Upper lobe of right lung (tissue), 1 donor: Measurements from ENCODE around the gene PMAIP1. TPM values are rescaled to one million over a fixed set of nuclear protein-coding genes. Genes with fewer than 3 reads are reported as not detected.
A peak's percentile ranks its signal among the peaks of the same experiment; 100 is the strongest.

Source experiments
- ATAC-seq: fragments of 200-7000 bp; cut with Tn5 transposase; one replicate; pipeline ENCODE4 v1.9.1; 2020; ENCODE audit warnings: mild to moderate bottlenecking, moderate library complexity
- DNase-seq: peaks from one replicate; pipeline ENCODE4 v3.0.0-alpha.2; 2020
- H3K27ac ChIP-seq: fragments of 200-600 bp; one replicate; pipeline ENCODE4 v1.8.0; 2022
- H3K27me3 ChIP-seq: fragments of 200-600 bp; one replicate; pipeline ENCODE4 v1.8.0; 2022; ENCODE audit warnings: mild to moderate bottlenecking
- H3K36me3 ChIP-seq: fragments of 200-600 bp; one replicate; pipeline ENCODE4 v1.8.0; 2022
- H3K4me1 ChIP-seq: fragments of 200-600 bp; one replicate; pipeline ENCODE4 v1.8.0; 2022
- H3K4me3 ChIP-seq: fragments of 200-600 bp; one replicate; pipeline ENCODE4 v1.8.0; 2022; ENCODE audit warnings: mild to moderate bottlenecking
- H3K9me3 ChIP-seq: fragments of 200-600 bp; one replicate; pipeline ENCODE4 v1.8.0; 2022
- intact Hi-C: fragments of 100-400 bp; cut with DNase I; formaldehyde crosslinking; loops from one replicate; pipeline ENCODE4 v1.11.0; 2022
- total RNA-seq: library from RNA; stranded (reverse); fragmentation: NEBNext Ultra II Directional; extraction: Animal tissue kit (Norgen Biotek cat#: 25700); gene quantifications from one replicate; pipeline ENCODE4 v1.2.1, GENCODE V29; 2021
- TF ChIP-seq, protein P1 (sequence below): fragments of 200-600 bp; IDR thresholded peaks from one replicate; pipeline ENCODE4 v1.8.0; 2022; ENCODE audit warnings: antibody characterized with exemption
- donor health status: DM: no; HTN: yes; CAD: no; lungs with severe emphysema.

PMAIP1 gene
- total RNA-seq, 1 donor from 2014 or later = 3.1 TPM

- intact Hi-C loops = no loop called here
- Histone ChIP-seq H3K36me3 (no peaks in the 10 kb centered on the region), H3K27me3 (no peaks in the 10 kb centered on the region), H3K9me3 (no peaks in the 10 kb centered on the region), H3K4me1 (no peaks in the 10 kb centered on the region), H3K4me3 (no peak overlapping the region), H3K27ac (no peak overlapping the region)
- no peak for DNase-seq
- TF ChIP-seq, protein P1, sequence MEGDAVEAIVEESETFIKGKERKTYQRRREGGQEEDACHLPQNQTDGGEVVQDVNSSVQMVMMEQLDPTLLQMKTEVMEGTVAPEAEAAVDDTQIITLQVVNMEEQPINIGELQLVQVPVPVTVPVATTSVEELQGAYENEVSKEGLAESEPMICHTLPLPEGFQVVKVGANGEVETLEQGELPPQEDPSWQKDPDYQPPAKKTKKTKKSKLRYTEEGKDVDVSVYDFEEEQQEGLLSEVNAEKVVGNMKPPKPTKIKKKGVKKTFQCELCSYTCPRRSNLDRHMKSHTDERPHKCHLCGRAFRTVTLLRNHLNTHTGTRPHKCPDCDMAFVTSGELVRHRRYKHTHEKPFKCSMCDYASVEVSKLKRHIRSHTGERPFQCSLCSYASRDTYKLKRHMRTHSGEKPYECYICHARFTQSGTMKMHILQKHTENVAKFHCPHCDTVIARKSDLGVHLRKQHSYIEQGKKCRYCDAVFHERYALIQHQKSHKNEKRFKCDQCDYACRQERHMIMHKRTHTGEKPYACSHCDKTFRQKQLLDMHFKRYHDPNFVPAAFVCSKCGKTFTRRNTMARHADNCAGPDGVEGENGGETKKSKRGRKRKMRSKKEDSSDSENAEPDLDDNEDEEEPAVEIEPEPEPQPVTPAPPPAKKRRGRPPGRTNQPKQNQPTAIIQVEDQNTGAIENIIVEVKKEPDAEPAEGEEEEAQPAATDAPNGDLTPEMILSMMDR = no peak
- no peak for ATAC-seq
Observed at GRCh38 chr18:59907660-59908059, 7.9 kb downstream of the PMAIP1 start.

DNA sequence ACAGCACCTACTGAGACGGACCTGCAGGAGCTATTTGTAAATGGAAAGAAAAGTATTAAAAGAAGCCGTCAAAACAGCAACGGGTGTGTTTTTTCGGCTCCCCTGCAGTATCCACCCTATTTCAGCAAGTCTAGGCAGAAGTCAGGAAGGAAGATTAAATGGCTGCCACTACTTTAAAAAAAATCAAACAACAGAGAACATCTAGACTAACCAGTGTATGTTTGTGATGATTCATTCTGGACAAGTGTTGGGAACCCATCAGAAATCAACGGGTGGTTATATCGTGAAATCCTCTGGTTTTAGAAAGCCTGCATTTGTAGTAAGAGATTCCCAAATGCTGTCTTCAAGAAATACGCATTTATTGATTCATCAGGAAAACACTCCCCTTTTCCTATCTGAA, 9.0 kb downstream of the PMAIP1 start:
- TF ChIP-seq, protein P1 = no peak
- no peaks in the 10 kb centered on the region for H3K9me3 ChIP-seq
- no peak for DNase-seq
- no peak overlapping the region for H3K27ac ChIP-seq
- no peaks in the 10 kb centered on the region for H3K4me1 ChIP-seq
- no peaks in the 10 kb centered on the region for H3K27me3 ChIP-seq
- H3K4me3 ChIP-seq = no peak overlapping the region
- no peaks in the 10 kb centered on the region for H3K36me3 ChIP-seq
- intact Hi-C loops = no loop called here
- ATAC-seq = no peak

- ATAC-seq (no peak), DNase-seq (no peak)
- Histone ChIP-seq H3K27me3 (no peaks in the 10 kb centered on the region), H3K4me1 (no peaks in the 10 kb centered on the region), H3K27ac (no peak overlapping the region), H3K36me3 (no peaks in the 10 kb centered on the region), H3K9me3 (no peaks in the 10 kb centered on the region), H3K4me3 (no peak overlapping the region)
- intact Hi-C loops = no loop called here
- TF ChIP-seq, protein P1 = no peak
Observed at GRCh38 chr18:59909289-59910036, 9.7 kb downstream of the PMAIP1 start.

- DNase-seq (no peak), ATAC-seq (no peak)
- Histone ChIP-seq H3K36me3 (no peaks in the 10 kb centered on the region), H3K27ac (no peak overlapping the region), H3K27me3 (no peaks in the 10 kb centered on the region), H3K9me3 (no peaks in the 10 kb centered on the region), H3K4me1 (no peaks in the 10 kb centered on the region), H3K4me3 (no peak overlapping the region)
- intact Hi-C loops = no loop called here
- TF ChIP-seq, protein P1 = no peak
Observed at GRCh38 chr18:59910967-59911366, 11.2 kb downstream of the PMAIP1 start.

- Histone ChIP-seq H3K27me3 (no peaks in the 10 kb centered on the region), H3K36me3 (no peaks in the 10 kb centered on the region), H3K4me3 (no peak overlapping the region), H3K4me1 (no peaks in the 10 kb centered on the region), H3K9me3 (no peaks in the 10 kb centered on the region), H3K27ac (no peak overlapping the region)
- intact Hi-C loops = no loop called here
- ATAC-seq (peak; percentile 78), DNase-seq (no peak)
- TF ChIP-seq, protein P1 = no peak
Observed at GRCh38 chr18:59911600-59911999, 11.8 kb downstream of the PMAIP1 start.
